GM18861 (cell line): ENCODE data around the gene TOPAZ1.
A peak's percentile ranks its signal among the peaks of the same experiment; 100 is the strongest.

ENCODE experiments used
- ATAC-seq: cut with Tn5 transposase; IDR thresholded peaks from one replicate; pipeline ENCODE4 v1.9.1; 2021; ENCODE audit not compliant: unreplicated experiment

Gene TOPAZ1

DNA sequence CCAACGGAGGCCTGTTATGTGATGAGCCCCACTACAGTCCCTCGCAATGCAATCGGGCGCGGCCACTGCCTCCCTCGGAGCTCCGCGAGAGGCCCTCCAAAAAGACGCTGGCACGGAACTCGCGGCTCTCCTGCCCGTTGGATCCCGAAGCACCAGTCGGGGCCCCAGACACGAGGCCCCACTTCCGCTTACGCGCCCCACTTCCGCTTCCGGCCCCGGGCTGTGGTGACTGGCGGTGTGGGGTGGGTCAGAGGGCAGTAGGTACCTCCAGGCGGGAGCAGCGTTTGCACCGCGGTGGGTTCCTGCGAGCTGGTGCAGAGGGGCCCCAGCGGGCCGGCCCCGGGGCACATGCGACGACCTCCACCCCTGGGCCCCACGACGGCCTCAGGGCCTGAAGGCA is at the start of gene TOPAZ1:
TSS of gene TOPAZ1 (plus strand) at position 181 of the 400 bp plus-strand sequence. CDS start at position 349, 168 bp downstream.
- no peak for ATAC-seq

- ATAC-seq = no peak
These were observed 43.1 kb upstream of the TOPAZ1 start for GRCh38 chr3:44198284-44199269.

- ATAC-seq = no peak
These were observed 35.4 kb upstream of the TOPAZ1 start for GRCh38 chr3:44206261-44206660.

GRCh38 chr3:44206862-44207652 is 34.6 kb upstream of the TOPAZ1 start:
- no peak for ATAC-seq

DNA sequence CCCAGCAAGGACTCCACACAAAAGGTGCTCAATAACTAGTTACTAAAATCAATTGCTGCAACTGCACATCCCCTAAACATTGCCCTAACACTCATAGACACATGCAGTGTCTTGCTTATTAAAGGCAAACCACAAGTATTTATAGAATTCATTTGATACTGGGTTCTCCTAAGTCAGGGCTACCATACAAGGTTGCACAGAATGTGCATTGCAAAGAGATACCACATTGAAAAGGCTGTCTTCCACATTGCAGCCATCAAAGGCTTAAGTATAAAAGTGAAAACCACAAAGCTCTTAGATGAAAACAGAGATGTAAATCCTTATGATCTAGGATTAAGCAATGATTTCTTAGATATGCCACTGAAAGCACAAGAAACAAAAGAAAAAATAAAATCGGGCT is 33.6 kb upstream of the TOPAZ1 start:
- no peak for ATAC-seq

GRCh38 chr3:44208568-44208967 is 33.1 kb upstream of the TOPAZ1 start:
- ATAC-seq = no peak

GRCh38 chr3:44210967-44211366 is 30.7 kb upstream of the TOPAZ1 start:
- ATAC-seq = no peak

DNA sequence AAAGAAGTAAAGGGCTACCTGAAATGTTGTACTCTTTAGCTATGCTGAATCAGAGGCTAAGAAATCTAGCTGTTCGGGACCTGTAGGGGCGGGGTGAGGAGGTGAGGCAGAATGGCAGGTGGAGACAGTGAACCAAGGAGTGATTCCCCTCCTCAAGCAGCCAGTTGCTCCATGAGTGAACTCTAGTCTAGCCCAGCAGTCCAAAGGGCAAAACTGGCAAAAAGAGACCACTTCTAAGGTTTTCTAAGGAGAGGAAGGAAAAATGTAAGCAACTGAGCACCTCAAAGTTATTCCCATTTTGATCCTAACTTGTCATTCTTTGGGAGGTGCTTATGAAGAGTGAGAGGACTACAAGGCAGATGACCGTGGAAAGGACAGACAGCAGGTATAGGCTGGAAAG is 19.3 kb upstream of the TOPAZ1 start:
- no peak for ATAC-seq

- ATAC-seq = no peak
These were observed 18.4 kb upstream of the TOPAZ1 start for GRCh38 chr3:44223299-44223698.

DNA sequence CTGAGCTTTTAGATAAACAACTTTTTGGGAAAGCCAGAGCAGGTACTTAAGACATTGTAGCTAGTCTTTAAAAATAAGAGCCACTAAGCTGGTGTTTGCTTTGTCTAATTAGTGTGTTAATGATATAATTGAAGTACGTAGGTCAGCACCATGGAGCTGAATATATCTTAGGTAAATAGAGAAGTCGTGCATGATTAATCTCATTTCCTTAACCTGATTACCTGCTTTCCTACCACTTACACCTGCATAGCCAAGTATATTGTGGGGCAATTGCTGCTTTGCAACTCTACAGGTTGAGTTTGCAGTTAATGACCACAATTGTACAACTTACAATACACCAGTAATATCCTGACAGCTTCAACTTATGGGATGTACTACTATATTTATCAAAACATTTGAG is 17.6 kb upstream of the TOPAZ1 start:
- ATAC-seq = no peak

DNA sequence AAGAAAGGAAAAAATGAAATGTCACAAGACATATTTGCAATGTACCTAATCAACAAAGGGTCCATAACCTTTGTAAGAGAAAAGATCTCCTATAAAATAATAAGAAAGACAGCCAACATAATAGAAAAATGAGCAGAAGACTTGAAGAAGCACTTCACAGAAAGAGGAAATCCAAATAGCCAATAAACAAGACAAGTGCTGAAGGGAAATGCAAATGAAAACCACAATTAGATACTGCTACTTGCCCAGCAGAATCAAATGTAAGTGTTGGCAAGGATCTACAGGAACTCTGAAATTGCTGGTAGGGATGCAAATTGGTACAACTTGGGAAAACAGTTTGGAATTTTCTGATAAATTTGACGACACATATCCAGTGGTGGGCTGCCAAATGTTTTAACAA is 15.1 kb upstream of the TOPAZ1 start:
- ATAC-seq = no peak

- ATAC-seq = no peak
These were observed 14.1 kb upstream of the TOPAZ1 start for GRCh38 chr3:44227632-44228031.

DNA sequence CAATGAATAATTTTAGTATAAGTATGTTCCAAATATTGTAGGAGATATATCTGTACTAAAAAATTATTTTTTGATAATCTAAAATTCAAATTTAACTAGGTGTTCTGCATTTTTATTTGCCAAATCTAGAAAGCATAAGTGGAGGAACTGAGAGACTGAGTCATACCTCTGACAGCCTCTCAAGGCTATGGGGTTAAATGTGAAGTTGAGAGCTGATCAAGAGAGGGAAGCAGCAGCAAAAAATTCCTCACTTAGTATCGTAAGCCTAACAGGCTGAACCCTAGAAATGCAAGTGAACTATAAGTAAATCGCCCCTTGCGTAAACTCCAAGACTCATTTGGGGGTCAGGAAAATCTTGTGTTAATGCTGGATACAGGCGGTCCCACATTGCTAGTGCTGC is 12.8 kb upstream of the TOPAZ1 start:
- ATAC-seq = no peak

GRCh38 chr3:44232407-44232806 is 9.3 kb upstream of the TOPAZ1 start:
- no peak for ATAC-seq

DNA sequence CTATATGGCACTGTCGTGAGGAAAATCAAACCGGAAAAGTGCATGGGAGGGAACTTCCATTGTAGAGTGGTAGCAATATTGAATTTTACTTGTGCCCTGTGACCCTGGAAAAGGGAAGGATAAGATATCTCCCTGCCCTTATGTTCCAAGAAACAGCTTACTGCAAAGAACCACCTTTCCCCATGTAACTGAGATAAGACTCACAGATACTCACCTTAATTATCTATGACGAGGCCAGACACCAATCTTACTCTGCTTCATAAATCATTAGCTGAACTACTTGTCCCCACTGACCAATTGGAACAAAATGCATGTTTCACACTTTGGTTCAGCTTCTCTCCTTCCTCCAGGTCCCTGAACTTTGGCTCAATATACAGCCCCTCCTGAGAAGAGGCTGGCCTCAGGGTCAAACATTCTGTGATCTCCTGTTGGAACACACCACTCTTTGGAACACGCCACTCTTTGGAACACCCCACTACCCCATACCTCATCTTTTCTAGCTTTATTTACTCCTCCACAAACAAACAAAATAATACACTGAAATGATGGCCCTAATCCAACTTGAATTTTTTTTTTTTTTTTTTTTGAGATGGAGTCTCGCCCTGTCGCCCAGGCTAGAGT is 6.9 kb upstream of the TOPAZ1 start:
- ATAC-seq = no peak

- ATAC-seq = peak; percentile 54
These were observed 5.8 kb upstream of the TOPAZ1 start for GRCh38 chr3:44235604-44236484.

GRCh38 chr3:44236485-44236908 is 5.2 kb upstream of the TOPAZ1 start:
- ATAC-seq = no peak

DNA sequence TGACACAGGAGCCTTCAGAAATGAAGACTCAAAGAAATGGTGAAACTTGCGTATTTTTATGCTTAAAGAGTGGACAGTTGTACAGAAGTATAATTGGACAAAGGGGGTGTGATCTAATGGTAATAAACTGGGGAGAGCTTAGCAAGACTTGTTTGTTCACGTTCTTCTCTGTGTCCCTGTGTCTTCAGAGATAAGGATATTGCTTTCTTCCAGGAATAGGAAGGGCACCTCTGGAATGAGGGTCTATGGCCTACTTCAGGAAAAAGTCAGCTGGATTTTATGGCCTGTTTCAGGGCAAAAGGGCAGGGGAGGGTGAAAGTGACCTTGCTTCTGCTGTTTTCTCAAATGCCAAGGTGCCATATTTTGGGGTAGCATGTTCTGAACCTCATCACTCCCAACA is 4.5 kb upstream of the TOPAZ1 start:
- no peak for ATAC-seq

GRCh38 chr3:44237665-44238064 is 4.0 kb upstream of the TOPAZ1 start:
- ATAC-seq = no peak

- ATAC-seq = no peak
These were observed 2.8 kb upstream of the TOPAZ1 start for GRCh38 chr3:44238889-44239288.
